ENCODE results near the gene WNT3A.
A peak's percentile ranks its signal among the peaks of the same experiment; 100 is the strongest.

Gene WNT3A

GRCh38 chr1:228070173-228070572 is 63.4 kb downstream of the WNT3A start:
- DNase-seq (ENCODE audit: low read depth in 2 of 2), result no peak

- DNase-seq (ENCODE audit: low read depth in 2 of 2), result no peak
These were observed 64.1 kb downstream of the WNT3A start for GRCh38 chr1:228070851-228071250.

DNA sequence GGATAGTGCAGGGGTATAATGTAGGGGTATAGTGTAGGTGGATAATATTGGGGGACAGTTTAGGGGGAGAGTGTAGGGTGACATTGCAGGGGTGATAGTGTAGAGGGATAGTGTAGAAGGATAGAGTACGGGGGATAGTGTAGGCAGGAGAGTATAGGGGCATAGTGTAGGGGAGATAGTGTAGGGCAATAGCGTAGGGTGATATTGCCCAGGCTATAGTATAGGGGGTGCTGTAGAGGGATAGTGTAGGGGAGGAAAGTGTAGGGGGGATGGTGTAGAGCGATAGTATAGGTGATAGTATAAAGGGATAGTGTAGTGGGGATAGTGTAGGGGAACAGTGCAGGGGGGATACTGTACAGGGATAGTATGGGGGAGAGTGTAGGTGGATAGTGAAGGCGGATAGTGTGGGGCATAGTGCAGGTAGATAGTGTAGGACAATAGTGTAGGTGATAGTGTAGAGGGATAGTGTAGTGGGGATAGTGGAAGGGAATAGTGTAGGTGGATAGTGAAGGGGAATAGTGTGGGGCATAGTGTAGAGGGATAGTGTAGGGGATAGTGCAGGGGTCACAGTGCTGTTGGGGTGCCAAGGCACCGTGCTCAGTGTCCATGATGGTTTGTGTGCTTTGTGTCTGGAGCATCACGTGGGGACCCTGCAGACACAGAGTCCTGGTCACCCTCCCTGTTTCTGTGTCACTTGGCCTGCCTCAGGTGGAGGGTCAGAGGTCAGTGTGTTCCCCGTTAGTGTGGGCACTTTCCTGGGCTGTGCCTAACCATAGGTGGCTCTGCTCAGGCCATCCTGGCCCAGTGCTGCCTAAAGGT is 65.2 kb downstream of the WNT3A start:
- no peak for DNase-seq (ENCODE audit: low read depth in 2 of 2)

DNA sequence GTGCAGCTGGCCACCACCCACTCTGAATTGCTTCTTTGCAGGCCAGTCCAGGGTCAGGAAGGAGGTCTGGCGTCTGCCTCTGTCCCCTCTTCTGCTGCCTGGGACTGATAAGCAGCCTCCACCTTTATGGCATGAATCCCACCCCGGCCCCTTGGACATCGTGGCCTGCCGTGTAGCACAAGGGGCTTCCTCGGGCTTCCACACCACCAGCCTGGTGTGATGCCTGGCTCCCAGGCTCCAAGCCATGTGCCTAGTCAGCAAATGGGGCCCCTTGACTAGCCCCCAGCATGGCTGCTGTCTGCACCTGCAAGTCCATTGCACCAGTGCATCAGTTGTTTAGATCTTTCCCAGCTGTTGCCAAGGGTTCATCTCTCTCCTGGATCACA is 65.9 kb downstream of the WNT3A start:
- no peak for DNase-seq (ENCODE audit: low read depth in 2 of 2)

DNA sequence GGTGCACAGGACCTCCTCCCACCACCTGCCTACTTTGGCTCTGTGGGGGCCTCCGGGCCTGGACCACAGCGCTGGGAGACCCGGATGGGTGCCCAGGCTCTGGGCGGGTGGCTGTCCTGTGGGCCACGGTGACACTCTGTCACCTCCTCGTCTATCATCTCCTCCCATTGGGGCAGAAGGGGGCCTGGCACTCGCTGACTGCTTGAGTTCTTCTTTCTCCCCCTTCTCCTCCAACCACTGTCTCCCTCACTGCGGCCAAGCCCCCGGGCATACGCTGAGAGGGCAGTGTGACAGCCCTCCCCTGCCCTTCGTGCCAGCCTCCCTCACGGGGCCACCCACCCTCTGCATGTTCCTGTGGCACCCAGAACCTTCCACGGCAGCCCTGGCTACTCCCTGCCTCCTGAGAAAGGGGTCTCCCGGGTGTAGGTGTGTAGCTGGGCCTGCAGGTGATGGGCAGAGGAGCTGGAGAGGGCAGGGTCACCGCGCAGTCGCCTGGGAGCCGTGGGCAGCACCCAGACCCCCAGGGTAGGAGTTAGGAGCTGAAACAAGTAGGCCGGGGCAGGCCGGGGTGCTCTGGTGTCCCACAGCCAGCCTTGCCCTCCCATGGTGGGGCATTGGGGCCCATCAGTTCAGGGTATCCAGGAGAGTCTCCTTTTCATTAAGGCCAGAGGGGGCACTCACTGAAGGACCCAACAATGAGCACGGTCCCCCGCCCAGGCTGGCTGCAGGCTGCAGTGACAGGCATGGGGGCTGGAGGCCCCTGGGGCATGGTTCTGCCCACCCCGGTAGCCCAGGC is 66.5 kb downstream of the WNT3A start:
- DNase-seq (ENCODE audit: low read depth in 2 of 2), result no peak

DNA sequence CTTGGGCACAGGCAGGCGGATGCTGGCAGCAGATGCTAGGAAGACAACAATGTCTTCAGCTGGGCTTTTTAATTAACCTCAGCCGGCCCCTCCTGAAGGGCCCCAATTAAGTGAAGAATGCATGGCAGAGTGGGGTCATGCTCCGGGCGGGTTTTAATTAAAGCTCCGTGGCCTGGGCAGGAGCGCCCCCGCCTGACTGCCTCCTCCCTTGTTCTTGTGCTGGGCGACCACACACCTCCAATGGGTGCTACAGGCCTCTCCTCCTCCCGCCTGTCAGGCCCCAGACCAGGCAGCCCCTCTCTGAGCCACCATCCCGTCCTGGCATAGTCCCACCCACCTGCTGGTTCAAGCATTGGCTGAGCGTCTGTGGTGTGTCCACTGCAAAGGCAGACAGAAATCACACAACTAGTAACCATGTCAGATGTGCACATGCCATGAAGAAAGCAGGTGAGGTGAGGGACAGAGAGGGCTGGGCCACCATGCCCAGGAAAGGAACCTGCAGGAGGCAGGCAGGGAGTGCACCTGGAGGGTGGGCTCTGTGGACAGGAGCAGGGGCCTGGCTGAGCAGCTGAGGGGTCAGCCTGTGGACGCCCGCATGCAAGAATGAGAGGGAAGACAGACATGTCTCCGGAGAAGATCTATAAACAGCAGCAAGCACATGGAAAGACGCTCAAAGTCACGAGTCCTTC is 67.2 kb downstream of the WNT3A start:
- no peak for DNase-seq (ENCODE audit: low read depth in 2 of 2)

- no peak for DNase-seq (ENCODE audit: low read depth in 2 of 2)
These were observed 68.3 kb downstream of the WNT3A start for GRCh38 chr1:228074954-228075730.

- DNase-seq (ENCODE audit: low read depth in 2 of 2), result no peak
These were observed 69.0 kb downstream of the WNT3A start for GRCh38 chr1:228075801-228076271.

GRCh38 chr1:228076796-228077430 is 70.1 kb downstream of the WNT3A start:
- no peak for DNase-seq (ENCODE audit: low read depth in 2 of 2)

- no peak for DNase-seq (ENCODE audit: low read depth in 2 of 2)
These were observed 71.0 kb downstream of the WNT3A start for GRCh38 chr1:228077565-228078330.

- DNase-seq (ENCODE audit: low read depth in 2 of 2), result no peak
These were observed 72.2 kb downstream of the WNT3A start for GRCh38 chr1:228079013-228079412.

DNA sequence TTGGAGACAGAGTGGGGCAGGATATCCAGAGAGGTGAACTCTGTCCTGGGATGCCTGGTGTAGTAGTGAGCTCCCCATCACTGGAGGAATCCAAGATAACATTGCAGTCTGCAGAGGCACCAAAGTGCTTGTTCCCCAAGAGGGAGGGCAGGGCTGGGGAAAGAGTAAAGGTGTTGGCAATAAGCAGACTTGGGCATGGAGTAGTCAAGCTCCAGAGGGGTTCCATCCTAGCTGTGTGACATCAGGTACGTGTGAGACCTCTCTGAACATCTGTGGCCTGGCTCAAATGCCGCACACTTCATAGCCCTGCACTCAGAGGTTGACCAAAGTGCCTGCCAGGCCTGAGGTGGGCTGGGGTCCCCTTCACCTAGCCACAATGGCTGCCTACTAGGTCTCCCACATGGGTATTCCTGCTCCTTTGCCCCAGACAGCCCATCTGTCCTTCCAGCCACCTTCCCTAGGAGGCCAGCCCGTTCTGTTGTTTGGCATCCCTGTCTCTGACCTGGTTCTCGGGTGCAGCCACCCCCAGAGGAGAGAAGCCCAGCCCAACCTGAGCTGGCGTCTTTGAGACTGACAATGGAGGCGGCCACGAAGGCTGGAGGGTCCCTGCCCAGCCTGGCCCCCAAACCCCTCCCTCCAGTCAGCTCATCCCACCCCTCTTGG is 72.9 kb downstream of the WNT3A start:
- no peak for DNase-seq (ENCODE audit: low read depth in 2 of 2)

- DNase-seq (ENCODE audit: low read depth in 2 of 2), result no peak
These were observed 74.3 kb downstream of the WNT3A start for GRCh38 chr1:228081144-228081543.

GRCh38 chr1:228081578-228082213 is 74.9 kb downstream of the WNT3A start:
- no peak for DNase-seq (ENCODE audit: low read depth in 2 of 2)

- DNase-seq (ENCODE audit: low read depth in 2 of 2), result peak; percentile 84 to 85
These were observed 75.6 kb downstream of the WNT3A start, which contains the start of gene ARF1 for GRCh38 chr1:228082214-228082917. Gene ARF1, plus strand, starts transcription at chr1:228082708. Its CDS starts 14,407 bp downstream, at chr1:228097115.

DNA sequence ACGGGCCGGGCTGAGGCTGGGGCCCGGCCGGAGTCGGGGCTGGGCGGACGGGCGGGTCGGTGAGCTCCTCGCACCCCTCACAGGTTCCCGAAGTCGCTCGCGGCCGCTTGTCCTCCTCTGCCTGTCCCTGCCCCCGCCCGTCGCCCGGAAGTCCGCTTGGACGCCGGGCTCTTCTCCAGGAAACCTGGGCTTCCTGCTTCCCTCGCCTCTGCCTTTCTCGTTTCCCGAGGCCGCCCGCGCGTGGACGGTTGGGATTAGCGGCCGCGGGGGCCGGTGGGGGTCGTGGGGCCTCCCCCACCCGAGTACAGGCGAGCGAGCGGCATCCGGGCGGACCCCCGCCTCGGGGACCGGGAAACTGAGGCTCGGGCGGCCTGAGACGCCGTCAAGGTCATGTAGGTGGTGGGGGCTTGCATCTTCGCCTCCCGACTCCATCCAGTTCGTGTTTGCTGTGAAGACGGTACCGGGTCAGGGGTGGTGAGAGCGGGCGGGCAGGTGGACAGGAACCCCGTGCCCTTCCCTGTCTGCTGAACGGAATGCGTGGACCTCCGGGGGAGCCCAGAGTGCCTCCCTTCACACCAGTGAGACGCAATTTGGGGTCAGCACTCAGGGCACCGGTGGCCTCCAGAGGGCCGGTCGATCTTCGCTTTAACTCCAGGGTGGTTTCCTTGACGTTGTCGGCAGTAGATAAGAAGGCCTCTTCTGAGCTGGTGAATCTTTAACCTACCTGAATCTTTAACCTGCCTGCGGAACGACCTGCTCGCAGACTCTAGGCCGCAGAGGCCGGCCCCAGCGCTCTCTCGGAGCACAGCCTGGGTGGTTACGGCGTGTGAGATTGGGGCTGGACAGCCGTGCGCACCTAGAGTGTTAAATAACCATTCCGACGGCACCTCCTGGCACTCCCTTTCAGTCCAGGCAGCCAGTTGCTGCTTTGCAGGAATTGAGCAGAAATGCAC is 76.4 kb downstream of the WNT3A start:
- DNase-seq (ENCODE audit: low read depth in 2 of 2), result no peak

GRCh38 chr1:228083871-228084278 is 77.1 kb downstream of the WNT3A start:
- no peak for DNase-seq (ENCODE audit: low read depth in 2 of 2)

Data from activated CD8-positive, alpha-beta memory T cell treated with anti-CD3 and anti-CD28 coated beads for 4 hours (primary cell).